Measurements from ENCODE around the gene NUP43.
A peak's percentile ranks its signal among the peaks of the same experiment; 100 is the strongest.
"Not testable (repeated sequence)": the region's sequence is repeated elsewhere in the genome, so short reads cannot be mapped to it uniquely, and the experiment has no call there.

NUP43 gene

DNA sequence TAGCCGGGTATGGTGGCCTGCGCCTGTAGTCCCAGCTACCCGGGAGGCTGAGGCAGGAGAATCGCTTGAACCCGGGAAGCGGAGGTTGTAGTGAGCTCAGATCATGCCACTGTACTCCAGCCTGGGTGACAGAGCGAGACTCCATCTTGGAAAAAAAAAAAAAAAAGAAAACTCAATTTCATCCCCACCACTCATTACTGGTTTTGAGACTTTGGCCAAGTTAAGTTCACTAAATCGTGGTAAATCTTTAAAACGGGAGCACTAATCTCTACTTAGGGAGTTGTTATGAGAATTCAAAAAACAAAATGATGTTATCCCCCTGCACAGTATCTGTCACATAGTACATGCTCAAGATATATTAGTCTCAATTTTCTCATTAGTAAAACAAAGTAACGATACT, 1.1 kb downstream of the NUP43 start:
- not testable (repeated sequence) for DNase-seq

DNA sequence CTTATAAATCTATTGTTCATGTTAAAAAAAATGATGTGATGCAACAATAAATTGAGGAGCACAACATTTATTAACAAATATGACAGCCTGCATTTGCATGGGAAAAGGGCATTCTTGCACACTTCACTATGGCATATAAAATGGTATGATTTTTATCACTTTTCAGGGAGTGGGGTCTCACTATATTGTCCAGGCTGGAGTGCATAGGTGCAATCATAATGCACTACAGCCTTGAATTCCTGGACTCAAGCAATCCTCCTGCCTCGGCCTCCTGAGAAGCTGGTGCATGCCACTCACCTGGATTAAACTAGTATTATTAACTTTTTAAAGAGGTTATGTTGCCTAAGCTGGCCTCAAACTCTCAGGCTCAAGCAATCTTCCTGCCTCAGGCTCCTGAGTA, 11.4 kb downstream of the NUP43 start:
- no peak for DNase-seq

DNA sequence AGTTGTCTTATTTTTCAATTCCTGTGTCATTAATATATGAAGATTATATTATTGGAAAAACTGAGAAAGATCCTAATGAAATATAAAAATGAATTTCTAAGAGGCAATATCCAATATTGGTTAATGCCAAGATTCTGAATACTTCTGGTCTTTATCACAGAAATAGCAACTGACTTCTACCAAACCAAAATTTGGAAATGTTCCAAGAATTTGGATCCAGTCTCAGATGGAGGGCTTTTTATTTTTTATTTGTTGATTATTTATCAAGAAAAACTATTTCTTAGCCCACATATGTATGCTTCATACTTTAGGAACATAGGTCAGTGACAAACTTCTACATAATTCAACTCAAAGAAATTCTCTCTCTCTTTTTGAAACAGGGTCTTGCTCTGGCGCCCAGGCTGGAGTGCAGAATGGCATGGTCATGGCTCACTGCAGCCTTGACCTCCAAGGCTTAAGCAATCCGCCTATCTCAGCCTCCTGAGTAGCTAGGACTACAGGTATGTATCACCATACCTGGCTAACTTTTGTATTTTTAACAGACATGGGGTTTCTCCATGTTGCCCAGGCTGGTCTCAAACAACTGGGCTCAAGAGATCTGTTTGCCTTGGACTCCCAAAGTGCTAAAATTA, 13.1 kb downstream of the NUP43 start:
- DNase-seq = no peak

DNA sequence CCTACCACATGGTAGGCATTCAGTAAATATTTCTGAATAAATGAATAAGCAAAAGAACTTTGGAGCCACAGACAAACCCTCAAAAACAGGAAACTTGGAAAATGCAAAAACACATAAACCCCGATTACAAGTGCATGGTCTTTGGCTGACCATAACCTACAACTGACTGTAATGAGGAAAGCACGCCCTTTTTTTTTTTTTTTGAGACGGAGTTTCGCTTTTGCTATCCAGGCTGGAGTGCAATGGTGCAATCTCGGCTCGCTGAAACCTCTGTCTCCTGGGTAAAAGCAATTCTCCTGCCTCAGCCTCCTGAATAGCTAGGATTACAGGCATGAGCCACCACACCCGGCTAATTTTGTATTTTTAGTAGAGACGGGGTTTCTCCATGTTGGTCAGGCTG, 16.5 kb downstream of the NUP43 start:
- no peak for DNase-seq

DNA sequence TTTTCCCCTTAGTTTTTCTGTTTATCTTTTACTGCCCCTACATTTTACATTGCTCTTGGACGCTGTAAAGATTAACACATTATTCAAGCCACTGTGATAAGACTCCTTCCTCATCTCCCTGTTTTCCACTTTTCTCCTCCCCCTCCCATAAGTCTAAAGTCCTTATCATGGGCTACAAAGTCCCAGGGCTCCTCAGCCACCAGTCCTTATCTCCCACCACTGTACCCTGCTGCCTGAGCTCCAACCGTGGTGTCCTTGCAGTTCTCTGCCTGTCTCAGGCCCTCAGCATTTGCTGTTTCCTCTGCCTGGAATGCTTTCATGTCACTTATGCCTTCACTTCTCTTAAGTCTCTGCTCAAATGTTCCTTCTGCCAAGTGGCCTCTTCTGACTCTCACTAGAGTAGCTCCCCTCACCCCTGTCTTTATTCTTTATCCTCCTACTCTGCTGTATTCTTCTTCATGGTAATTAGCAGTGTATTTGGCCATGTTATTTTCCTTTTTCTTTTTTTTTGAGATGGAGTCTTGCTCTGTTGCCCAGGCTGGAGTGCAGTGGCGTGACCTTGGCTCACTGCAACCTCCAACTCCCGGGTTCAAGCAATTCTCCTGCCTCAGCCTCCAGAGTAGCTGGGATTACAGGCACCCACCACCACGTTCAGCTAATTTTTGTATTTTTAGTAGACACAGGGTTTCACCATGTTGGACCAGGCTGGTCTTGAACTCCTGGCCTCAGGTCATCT, 17.7 kb downstream of the NUP43 start:
- no peak for DNase-seq

DNA sequence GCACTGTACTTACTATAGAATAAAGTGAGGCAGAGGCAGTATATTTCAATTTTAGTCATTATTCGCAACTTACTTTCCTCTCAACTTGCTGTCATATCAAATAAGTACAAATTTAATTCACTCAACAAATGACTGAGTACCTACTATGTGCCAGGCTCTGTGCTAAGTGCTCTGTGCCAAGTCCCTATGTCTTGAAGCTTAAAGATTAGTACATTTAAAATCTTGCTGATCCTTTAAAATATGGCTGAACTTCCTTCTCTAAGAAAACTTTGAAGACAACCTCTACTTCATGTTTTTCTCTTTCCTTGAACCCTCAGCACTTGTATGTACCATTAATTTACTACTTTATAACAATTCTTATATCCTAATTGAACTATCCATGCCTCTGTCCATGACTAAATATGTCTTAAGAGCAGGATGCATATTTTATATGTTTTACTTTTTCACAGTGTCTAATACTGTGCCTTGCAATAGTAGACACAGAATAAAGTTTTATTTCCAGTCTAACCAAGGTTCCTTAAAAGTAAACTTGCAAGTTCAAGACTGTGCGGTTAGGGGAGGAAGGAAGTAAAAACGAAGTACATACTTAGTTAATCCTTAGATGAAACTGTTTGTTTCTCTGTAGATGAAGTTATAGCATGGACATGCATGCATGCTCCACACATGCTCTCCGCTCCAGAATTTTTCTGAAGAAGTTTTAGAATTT, 18.4 kb downstream of the NUP43 start:
- no peak for DNase-seq

DNA sequence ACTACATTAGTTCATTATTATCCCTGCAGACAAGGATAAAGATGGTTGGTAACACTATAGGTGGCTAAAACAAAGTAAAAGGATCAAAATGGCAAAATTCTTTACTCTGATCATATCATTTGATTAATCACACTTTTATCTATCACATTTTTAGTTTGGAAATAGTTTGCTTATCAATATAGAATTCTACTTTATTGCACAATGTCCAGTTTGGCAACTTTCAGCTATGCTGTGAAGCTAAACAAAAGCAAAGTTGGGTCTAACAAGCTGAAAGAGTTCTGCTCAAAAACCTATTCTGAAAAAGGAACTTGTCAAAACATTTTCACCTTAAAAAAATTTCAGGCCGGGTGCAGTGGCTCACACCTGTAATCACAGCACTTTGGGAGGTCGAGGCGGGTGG, 20.5 kb downstream of the NUP43 start:
- DNase-seq = no peak

DNA sequence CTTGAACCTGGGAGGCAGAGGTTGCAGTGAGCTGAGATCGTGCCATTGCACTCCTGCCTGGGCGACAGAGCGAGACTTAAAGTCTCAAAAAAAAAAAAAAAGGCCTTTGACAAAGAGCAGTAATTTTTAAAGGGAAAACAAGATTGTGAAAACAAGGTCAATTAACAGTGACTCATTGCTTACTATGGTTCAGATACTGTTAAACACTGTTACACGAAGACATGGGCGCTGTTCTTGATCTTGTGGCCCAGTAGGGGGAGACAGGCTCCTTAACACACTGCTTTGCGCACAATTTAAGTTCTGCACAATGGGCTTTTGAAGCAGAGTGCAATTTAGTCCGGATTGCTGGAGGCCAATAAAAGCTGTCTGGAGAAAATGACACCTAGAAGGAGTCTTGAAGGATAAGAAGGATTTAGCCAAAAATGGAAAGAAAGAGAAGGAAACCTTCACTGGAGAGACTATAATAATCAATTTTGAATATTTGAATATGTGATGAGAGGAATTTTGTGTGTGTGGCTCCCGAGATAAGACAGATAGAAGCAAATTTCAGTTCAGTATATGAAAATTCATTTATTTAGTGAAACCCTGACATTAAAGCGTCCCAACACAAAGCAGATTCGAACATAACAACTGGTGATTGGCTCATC, 22.4 kb downstream of the NUP43 start:
- peak; percentile 31 for DNase-seq

DNA sequence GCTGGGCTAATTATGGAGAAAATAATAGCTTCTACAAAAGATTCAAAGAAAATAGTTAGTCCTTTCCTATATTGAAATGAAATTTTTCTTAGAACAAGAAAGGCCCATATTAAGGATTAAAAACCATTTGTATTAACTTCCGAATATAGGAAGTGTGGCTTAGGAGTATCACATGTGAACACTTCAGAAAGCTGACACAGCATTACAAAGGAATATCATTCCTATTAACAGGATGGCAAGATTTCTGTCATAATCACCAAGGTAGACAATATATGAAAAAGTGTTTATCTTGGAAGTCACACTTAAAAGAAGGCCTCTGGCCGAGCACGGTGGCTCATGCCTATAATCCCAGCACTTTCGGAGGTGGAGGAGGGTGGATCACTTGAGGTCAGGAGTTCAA, 23.1 kb downstream of the NUP43 start:
- no peak for DNase-seq

DNA sequence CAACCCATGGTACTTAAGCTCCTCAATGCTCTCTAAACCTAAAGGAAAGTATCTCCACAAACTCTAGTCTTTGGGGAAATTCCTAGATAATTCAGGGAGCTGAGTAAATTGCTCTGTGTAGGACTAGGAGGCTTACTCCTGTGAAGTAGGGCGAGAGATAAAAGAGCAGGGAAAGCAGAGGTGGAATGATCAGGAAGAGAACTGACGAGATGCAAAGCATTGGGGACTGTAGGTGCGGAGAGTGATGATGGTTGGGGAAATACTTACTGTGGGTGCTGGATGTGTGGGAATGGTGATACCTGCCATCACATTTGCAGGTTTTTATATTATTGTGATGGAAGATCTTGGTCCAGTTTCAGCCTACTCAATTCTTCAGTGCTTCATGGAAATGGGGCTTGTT, 26.8 kb downstream of the NUP43 start:
- DNase-seq = no peak

DNA sequence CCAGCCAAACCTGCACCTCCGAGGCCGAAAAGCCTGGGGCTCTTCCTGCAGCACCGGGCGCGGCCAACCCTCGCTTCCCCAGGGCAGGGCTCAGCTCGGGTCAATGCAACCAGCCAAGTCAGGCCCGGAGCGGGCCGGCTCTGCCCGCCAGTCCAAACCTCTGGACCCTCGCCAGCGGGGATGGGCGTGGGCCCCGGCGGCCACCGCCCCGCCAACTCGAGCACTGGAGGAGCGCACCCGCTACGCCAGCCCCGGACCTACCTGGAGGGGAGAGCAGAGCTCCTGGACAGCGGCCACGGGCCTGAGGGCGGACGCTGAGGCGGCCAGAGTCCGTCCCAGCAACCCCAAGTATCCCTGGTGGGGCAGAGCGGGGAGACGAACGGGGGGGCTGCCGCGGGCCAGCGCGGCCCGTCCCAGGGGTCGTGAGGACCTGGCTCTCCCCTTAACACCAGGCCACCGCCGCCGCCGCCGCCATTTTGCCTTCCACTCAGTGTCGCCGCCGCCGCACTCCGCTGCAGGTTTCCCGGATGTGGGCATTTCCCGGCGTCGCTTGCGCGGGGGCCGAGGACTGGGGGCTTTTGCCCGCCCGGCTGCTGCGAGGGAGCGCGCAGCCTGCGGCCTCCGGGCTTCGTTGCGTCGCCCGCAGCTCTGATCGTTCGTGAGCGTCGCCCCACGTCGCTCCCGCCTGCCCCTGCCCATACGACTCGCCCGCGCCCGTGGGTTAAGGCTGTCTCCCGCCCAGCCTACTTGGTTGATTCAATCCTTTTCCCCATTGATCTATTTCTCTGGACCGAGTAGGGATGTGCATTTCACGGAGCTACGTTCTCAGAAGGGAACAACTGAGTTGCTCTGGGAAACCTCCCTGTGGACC, 28.5 kb downstream of the NUP43 start, which contains the start of gene LATS1:
LATS1 (minus strand) TSS at position 514 of the 871 bp plus-strand sequence. CDS start 15,975 bp downstream, outside the sequence.
- DNase-seq = peak; percentile 89

DNA sequence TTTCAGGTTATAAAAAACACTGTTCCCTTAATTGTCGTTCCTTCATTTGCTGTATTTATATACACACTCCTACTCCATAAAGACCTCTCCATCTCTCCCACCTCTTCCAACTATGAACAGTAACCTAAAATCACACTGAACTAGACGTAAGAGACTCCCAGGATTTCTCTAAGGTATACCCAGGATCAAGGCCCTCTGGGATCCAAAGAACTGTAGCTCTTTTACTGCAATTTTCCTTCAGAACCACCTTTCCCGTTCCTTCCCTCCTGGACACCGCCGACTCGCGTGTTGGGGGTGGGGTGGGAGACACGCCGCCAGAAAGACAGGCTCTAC, 29.1 kb downstream of the NUP43 start:
- DNase-seq = no peak

DNA sequence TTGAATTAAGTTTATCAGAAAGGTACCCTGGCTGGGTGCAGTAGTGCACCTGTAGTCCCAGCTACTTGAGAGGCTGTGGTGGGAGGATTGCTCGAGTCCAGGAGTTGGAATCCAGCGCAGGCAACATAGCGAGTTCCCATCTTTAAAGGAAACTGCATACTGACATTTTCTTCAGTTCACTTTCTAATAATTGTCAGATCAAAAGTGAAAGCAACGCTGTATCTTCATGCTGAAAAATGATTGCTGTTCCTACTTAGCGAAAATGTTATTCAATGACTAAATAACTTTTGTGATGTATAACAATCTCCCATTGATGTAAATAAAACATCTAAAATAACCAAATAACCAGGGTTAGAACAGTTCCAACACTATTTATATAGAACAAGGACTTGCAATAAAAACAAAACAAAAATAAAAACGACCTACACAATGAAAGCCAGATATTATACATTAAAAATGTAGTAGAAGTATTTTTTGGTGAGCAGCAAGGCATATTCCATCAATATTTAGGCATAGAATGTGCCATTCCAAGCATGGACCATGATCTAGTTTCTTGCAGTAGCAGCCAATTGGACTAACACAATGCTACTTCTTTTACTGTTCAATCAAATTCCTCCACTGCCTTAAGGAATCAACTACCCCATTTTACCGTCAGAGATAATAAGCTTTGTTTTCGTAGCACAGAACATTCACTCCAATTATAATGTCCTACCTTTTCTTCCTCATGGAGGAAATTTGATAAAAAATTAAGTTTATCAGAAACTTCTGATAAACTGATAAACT, 30.0 kb downstream of the NUP43 start:
- DNase-seq = no peak

DNA sequence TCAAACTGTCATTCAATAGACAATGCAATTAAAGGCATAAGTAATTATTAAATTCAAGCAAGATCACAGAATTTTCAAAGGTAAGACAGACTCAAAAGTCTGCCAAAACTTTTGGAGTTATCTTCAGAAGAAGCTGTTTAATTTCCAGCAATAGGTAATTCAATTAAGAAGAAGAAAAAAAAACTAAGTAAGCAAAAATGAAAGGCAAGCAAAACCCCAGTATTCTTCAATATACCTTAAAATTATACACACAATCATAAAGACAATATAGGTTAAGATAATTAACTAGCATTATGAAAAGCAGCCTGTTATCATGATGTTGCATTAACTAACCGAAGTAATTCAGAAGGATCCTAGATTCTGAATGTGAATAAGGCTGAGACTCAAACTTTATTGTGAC, 31.9 kb downstream of the NUP43 start:
- no peak for DNase-seq

DNA sequence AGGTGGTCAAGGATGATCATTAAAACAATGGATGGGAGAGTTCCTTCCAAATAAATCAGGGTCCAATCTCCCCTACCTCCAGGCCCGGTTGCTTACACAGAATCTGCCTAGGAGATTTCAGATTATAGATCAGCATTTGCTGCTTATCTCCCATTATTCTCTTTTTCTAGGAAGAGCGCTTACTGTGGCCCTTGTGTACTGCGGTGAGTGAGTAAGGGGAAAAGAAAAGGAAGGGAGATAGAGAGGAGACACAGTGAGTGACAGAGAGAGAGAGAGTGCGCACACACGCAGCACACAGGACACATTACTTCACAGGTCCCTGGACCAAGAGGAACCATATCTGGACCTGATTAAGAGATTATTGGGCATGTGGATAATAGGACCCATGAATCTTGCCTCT, 34.6 kb downstream of the NUP43 start:
- no peak for DNase-seq

DNA sequence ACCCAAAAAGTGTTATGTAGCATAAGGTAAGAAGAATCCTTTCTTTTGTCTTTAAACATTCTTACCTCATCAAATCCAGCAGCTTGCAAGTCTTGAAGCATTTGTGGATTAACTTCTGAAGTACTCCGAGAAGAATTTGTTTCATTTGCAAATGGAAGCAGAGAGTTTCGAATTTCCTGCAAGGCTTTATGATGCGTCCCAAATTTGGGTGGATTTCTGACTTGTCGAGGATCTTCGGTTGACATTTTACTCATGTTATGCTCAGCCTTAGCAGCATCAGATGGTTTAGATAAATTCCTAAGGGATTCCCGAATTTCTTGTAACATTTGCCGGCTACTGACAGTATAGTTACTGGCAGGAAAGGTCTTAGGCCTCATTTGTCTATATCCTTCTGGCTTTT, 44.6 kb downstream of the NUP43 start:
- DNase-seq = no peak

DNA sequence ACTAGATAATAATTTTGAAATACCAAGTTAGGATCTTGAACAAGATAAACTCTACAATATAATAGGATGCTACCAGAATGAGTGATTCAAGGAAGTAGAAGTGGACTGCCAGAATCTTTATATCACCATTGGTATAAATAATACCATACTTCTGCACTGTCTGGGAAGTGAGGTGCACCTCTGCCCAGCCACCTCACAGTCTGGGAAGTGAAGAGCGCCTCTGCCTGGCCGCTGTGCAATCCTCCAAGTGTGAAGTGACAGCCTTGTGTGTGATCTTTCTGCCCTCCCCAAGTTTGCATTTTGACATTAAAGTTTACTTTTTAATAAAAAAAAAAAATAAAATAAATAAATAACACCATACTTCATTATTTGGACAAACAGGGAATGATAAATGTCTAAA, 47.2 kb downstream of the NUP43 start:
- DNase-seq = no peak

DNA sequence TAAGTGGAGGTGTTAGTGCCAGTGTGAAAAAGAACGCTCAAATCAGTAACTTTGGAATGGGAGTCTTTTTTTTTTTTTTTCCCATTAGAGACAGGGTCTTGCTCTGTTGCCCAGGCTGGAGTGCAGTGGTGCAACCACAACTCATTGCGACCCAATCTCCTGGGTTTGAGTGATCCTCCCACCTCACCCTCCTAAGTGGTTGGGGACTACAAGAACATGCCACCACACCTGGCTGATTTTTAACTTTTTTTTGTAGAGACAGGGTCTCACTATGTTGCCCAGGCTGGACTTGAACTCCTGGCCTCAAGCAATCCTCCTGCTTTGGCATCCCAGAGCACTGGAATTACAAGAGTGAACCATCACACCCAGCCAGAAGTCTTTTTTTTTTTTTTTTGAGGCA, 48.2 kb downstream of the NUP43 start:
- no peak for DNase-seq

DNA sequence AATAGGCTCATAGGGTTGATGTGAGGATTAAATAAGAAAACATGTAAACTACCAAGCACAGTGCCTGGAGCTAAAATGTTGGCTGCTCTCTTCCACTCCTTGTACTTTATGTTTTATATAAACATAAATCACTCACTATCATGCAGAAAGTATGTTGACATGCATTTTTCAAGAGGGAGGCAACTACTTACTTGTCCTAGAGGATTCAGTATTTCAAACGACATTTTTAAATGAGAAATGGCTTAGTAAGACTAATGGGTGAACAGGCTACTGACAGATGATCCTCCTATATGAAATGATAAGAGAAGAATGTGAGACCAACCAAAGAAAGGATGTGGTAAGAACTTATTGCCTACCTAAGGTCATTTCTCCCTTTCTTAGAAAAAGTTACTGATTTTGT, 49.4 kb downstream of the NUP43 start:
- DNase-seq = no peak

DNA sequence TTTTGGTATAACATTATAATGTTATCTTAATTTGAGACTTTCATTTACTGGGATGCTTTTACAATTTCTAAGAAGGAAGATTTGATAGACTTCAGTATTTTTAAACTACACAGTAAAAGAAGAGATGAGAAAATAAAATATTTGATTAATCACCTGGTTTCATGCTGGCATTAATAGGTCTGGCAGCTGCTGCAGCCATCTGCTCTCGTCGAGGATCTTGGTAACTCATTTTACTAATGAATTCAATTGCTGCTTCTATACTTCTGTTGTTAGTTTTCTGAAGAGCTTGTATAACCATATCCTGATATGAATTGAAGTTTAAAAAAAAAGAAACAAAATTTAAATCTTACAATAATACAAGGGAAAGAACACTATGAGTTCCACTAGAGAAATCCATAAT, 51.4 kb downstream of the NUP43 start:
- no peak for DNase-seq

DNA sequence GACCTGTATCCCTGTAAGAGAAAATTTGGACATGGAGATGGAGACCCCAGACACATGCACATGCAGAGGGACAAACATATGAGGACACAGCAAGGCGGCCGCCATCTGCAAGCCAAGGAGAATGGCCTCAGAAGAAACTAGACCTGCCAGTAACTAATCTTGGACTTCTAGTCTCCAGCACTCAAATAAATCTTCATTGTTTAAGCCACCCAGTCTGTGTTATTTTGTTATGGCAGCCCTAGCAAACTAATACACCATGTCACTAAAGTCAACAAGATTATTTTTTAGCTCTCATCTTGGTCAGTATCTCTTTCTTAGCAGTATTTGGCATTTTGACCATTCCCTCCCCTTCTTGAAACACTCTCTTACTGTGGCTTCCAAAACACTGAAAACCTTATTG, 55.1 kb downstream of the NUP43 start:
- no peak for DNase-seq

DNA sequence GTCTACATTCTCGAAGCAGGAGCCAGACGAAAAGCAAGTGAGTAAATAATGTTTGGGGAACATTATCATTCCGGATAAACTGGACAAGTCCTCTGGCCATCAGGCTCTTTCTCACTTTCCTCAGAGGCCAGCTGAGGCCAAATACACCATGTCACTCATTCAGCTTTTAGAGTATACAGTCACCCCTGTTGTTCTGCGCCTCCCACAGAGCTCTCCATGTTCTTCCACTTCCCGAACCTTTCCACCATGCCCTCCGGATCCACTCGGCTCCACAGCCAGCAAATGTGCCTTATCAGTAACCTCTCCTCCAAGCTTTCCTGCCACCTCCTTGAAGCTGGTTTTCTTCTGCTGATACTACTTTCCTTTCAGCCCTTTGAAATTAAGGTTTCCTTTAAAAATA, 60.1 kb downstream of the NUP43 start:
- no peak for DNase-seq
